GM23338 (cell line): ENCODE results near the gene RPTOR. TPM values are rescaled to one million over a fixed set of nuclear protein-coding genes. Genes with fewer than 3 reads are reported as not detected.

Source experiments
- ATAC-seq: fragments of 200-7000 bp; cut with Tn5 transposase; 3 replicates; pipeline ENCODE4 v1.9.1; 2020
- DNase-seq: peaks from one replicate; pipeline ENCODE4 v3.0.0-alpha.2; 2015; ENCODE audit warnings: low spot score
- H2AFZ ChIP-seq: fragments of 200-600 bp; sonication (generic); 2 replicates; pipeline ENCODE4 v1.8.0; 2016; ENCODE audit warnings: antibody characterized with exemption, mild to moderate bottlenecking, moderate library complexity
- H3F3A ChIP-seq: fragments of 200-600 bp; sonication (generic); replicated peaks from 2 replicates; pipeline ENCODE4 v1.8.0; 2017; ENCODE audit warnings: antibody characterized with exemption, mixed run types, low read depth
- H3K27ac ChIP-seq: fragments of 200-600 bp; sonication (generic); 2 replicates; pipeline ENCODE4 v1.6.1; 2016; ENCODE audit warnings: low read depth
- H3K27me3 ChIP-seq: fragments of 200-600 bp; sonication (generic); 2 replicates; pipeline ENCODE4 v1.8.0; 2016; ENCODE audit warnings: mild to moderate bottlenecking, mixed run types, moderate library complexity; ENCODE audit not compliant: insufficient read depth
- H3K36me3 ChIP-seq: fragments of 200-600 bp; sonication (generic); 2 replicates; pipeline ENCODE4 v1.8.0; 2016; ENCODE audit warnings: mild to moderate bottlenecking; ENCODE audit not compliant: insufficient read depth
- H3K4me1 ChIP-seq: fragments of 200-600 bp; sonication (generic); 2 replicates; pipeline ENCODE4 v1.8.0; 2016; ENCODE audit warnings: mild to moderate bottlenecking, moderate library complexity; ENCODE audit not compliant: insufficient read depth
- H3K4me2 ChIP-seq: fragments of 200-600 bp; sonication (generic); 2 replicates; pipeline ENCODE4 v1.7.1; 2017; ENCODE audit warnings: mixed run types
- H3K4me3 ChIP-seq: fragments of 200-600 bp; sonication (generic); 2 replicates; pipeline ENCODE4 v1.6.1; 2016; ENCODE audit warnings: mixed run types
- H3K79me2 ChIP-seq: fragments of 200-600 bp; sonication (generic); replicated peaks from 2 replicates; pipeline ENCODE4 v1.8.0; 2017; ENCODE audit warnings: mild to moderate bottlenecking; ENCODE audit not compliant: insufficient read depth
- H3K9me2 ChIP-seq: fragments of 200-600 bp; sonication (generic); 2 replicates; pipeline ENCODE4 v1.8.0; 2017; ENCODE audit not compliant: insufficient read depth
- H4K20me1 ChIP-seq: fragments of 200-600 bp; sonication (generic); replicated peaks from 2 replicates; pipeline ENCODE4 v1.8.0; 2017; ENCODE audit warnings: mild to moderate bottlenecking; ENCODE audit not compliant: insufficient read depth
- H3K27ac Mint-ChIP-seq: 2 replicates; pipeline ENCODE4 v1.8.0; 2020; ENCODE audit warnings: inconsistent platforms, mild to moderate bottlenecking, moderate library complexity, mixed read lengths
- H3K27me3 Mint-ChIP-seq: 3 replicates; pipeline ENCODE4 v1.8.0; 2022; ENCODE audit warnings: low read depth, mild to moderate bottlenecking, moderate library complexity, mixed read lengths, inconsistent platforms; ENCODE audit not compliant: insufficient read depth, poor library complexity
- H3K36me3 Mint-ChIP-seq: 3 replicates; pipeline ENCODE4 v1.8.0; 2021; ENCODE audit warnings: low read depth, mild to moderate bottlenecking, inconsistent platforms, moderate library complexity, mixed read lengths
- H3K4me1 Mint-ChIP-seq: 3 replicates; pipeline ENCODE4 v1.8.0; 2020; ENCODE audit warnings: mild to moderate bottlenecking, inconsistent platforms, mixed read lengths
- H3K4me3 Mint-ChIP-seq: 3 replicates; pipeline ENCODE4 v1.8.0; 2021; ENCODE audit warnings: moderate library complexity, mild to moderate bottlenecking, inconsistent platforms, mixed read lengths
- H3K9me3 Mint-ChIP-seq: 3 replicates; pipeline ENCODE4 v1.8.0; 2020; ENCODE audit warnings: moderate library complexity, mild to moderate bottlenecking, inconsistent platforms, mixed read lengths
- CREB1 ChIP-seq: fragments of 250-450 bp; sonication (Bioruptor Pico); IDR thresholded peaks from 2 replicates; pipeline ENCODE4 v1.5.0; 2020; ENCODE audit warnings: low read depth, mild to moderate bottlenecking, moderate library complexity
- STAT1 ChIP-seq: IDR thresholded peaks from one replicate; pipeline ENCODE4 v1.6.1; 2016; ENCODE audit warnings: antibody characterized with exemption; ENCODE audit not compliant: unreplicated experiment
- ZNF331 ChIP-seq: fragments of 250-450 bp; sonication (Bioruptor Pico); IDR thresholded peaks from 2 replicates; pipeline ENCODE4 v1.5.0; 2020; ENCODE audit warnings: low read depth, mild to moderate bottlenecking, moderate library complexity
- polyA plus RNA-seq: library from polyadenylated mRNA; unstranded; fragments of >200 nt; fragmentation: Nextera tagmentation; extraction: Ambion mirVana; gene quantifications from 2 replicates; pipeline ENCODE4 v1.2.1, GENCODE V29; 2016
- total RNA-seq: library from RNA; depleted of rRNA; stranded (reverse); fragments of >200 nt; shearing (Covaris generic); gene quantifications from 2 replicates; pipeline ENCODE4 v1.2.3, GENCODE V29; 2014
- TF ChIP-seq, protein P1 (sequence below): fragments of 250-450 bp; sonication (Bioruptor Pico); IDR thresholded peaks from 2 replicates; pipeline ENCODE4 v1.5.0; 2020; ENCODE audit warnings: mild to moderate bottlenecking, moderate library complexity

RPTOR gene
- total and polyA plus RNA-seq, 2 experiments from 2014 or later: 9.5 to 38.0 TPM

DNA sequence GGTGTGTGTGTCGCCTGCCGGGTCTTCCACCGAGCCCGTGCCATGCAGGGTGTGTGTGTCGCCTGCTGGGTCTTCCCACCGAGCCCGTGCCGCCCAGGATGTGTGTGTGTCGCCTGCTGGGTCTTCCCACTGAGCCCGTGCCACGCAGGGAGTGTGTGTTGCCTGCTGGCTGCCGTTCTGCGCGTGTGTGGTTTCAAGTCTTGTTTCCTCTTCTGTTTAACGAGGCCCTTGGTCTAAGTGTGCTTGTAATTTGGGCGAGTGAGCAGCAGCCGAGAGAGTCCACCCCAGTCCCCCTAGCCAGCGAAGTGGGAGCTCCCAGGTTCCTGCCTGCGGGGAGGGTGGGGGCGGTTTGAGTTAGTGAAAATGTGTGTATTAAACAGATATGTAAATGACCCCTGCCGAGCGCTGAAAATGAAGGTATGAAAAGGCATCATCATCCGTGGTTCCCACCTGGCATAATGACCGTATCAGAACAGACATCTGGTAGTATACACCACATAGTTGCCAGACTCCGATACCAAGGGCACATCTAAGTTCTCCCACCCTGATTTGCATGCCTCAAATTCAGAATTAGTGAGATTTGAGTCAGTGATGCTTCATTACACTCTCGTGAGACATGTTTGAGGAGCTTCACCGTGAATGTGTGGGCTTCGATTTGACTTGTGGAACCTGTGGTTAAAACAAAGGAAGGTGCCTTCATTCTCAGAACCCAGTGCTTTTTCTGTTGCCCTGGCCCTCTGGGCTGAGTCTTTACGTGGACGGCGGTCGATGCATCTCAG lies 332.5 kb downstream of the RPTOR start (continued):
- TF ChIP-seq, protein P1, sequence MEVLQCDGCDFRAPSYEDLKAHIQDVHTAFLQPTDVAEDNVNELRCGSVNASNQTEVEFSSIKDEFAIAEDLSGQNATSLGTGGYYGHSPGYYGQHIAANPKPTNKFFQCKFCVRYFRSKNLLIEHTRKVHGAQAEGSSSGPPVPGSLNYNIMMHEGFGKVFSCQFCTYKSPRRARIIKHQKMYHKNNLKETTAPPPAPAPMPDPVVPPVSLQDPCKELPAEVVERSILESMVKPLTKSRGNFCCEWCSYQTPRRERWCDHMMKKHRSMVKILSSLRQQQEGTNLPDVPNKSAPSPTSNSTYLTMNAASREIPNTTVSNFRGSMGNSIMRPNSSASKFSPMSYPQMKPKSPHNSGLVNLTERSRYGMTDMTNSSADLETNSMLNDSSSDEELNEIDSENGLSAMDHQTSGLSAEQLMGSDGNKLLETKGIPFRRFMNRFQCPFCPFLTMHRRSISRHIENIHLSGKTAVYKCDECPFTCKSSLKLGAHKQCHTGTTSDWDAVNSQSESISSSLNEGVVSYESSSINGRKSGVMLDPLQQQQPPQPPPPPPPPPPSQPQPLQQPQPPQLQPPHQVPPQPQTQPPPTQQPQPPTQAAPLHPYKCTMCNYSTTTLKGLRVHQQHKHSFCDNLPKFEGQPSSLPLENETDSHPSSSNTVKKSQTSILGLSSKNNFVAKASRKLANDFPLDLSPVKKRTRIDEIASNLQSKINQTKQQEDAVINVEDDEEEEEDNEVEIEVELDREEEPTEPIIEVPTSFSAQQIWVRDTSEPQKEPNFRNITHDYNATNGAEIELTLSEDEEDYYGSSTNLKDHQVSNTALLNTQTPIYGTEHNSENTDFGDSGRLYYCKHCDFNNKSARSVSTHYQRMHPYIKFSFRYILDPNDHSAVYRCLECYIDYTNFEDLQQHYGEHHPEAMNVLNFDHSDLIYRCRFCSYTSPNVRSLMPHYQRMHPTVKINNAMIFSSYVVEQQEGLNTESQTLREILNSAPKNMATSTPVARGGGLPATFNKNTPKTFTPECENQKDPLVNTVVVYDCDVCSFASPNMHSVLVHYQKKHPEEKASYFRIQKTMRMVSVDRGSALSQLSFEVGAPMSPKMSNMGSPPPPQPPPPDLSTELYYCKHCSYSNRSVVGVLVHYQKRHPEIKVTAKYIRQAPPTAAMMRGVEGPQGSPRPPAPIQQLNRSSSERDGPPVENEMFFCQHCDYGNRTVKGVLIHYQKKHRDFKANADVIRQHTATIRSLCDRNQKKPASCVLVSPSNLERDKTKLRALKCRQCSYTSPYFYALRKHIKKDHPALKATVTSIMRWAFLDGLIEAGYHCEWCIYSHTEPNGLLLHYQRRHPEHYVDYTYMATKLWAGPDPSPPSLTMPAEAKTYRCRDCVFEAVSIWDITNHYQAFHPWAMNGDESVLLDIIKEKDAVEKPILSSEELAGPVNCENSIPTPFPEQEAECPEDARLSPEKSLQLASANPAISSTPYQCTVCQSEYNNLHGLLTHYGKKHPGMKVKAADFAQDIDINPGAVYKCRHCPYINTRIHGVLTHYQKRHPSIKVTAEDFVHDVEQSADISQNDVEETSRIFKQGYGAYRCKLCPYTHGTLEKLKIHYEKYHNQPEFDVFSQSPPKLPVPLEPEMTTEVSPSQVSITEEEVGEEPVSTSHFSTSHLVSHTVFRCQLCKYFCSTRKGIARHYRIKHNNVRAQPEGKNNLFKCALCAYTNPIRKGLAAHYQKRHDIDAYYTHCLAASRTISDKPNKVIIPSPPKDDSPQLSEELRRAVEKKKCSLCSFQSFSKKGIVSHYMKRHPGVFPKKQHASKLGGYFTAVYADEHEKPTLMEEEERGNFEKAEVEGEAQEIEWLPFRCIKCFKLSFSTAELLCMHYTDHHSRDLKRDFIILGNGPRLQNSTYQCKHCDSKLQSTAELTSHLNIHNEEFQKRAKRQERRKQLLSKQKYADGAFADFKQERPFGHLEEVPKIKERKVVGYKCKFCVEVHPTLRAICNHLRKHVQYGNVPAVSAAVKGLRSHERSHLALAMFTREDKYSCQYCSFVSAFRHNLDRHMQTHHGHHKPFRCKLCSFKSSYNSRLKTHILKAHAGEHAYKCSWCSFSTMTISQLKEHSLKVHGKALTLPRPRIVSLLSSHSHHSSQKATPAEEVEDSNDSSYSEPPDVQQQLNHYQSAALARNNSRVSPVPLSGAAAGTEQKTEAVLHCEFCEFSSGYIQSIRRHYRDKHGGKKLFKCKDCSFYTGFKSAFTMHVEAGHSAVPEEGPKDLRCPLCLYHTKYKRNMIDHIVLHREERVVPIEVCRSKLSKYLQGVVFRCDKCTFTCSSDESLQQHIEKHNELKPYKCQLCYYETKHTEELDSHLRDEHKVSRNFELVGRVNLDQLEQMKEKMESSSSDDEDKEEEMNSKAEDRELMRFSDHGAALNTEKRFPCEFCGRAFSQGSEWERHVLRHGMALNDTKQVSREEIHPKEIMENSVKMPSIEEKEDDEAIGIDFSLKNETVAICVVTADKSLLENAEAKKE (CRISPR knock-in tag): no peak

- Mint-ChIP-seq H3K4me1 (peaks cover 43% of the 10 kb centered on the region), H3K4me3 (no peak overlapping the region), H3K36me3 (peaks cover 11% of the 10 kb centered on the region; the same call in 2 of the 3 replicates), H3K27ac (no peak overlapping the region), H3K27me3 (peaks cover 24% of the 10 kb centered on the region), H3K9me3 (no peaks in the 10 kb centered on the region)
- Histone ChIP-seq H3K27me3 (no peaks in the 10 kb centered on the region), H3K4me3 (no peak overlapping the region), H3K79me2 (no peaks in the 10 kb centered on the region), H3K36me3 (peaks cover 12% of the 10 kb centered on the region), H4K20me1 (no peaks in the 10 kb centered on the region), H3F3A (no peaks in the 10 kb centered on the region), H3K27ac (no peak overlapping the region), H3K4me1 (peaks cover 10% of the 10 kb centered on the region), H3K4me2 (no peak overlapping the region), H2AFZ (no peak overlapping the region), H3K9me2 (no peaks in the 10 kb centered on the region)
- DNase-seq: no peak
- ATAC-seq: no peak
- TF ChIP-seq STAT1: no peak
- TF ChIP-seq CREB1 (CRISPR knock-in tag): no peak
- TF ChIP-seq, protein P1 (CRISPR knock-in tag): no peak
- no peak for TF ChIP-seq ZNF331 (CRISPR knock-in tag)
Measured at GRCh38 chr17:80877729-80878303, 333.2 kb downstream of the RPTOR start.
